Endothelial cell of umbilical vein (primary cell): Measurements from ENCODE around the gene TICAM2. TPM values are rescaled to one million over a fixed set of nuclear protein-coding genes. Genes with fewer than 3 reads are reported as not detected.

ENCODE experiments used
- BruUV-seq: library from RNA; stranded (reverse); fragments of 400-500 nt; replicated peaks from 2 replicates; lab custom pipeline; 2021; lab: Mats Ljungman, UMichigan
- CTCF ChIA-PET: fragments of 300-600, 350-600 bp; sonication (Branson Sonifier 250); formaldehyde crosslinking; loops from one replicate; lab custom pipeline; 2021; ENCODE audit warnings: antibody characterized with exemption, inconsistent platforms; lab: Charles Lee
- POLR2A ChIA-PET: fragments of 300-600, 350-600 bp; sonication (Branson Sonifier 250); formaldehyde crosslinking; loops from one replicate; lab custom pipeline; 2021; ENCODE audit warnings: antibody characterized with exemption, inconsistent platforms; lab: Charles Lee
- DNase-seq: peaks from one replicate; pipeline ENCODE4 v3.0.0-alpha.2; 2011; ENCODE audit warnings: low read depth, low spot score
- FAIRE-seq: peaks from 2 replicates; lab custom pipeline; 2011; peaks lifted over from hg19 to GRCh38; lab: Jason Lieb, UNC
- H2AFZ ChIP-seq: 2 replicates; pipeline ENCODE4 v1.6.0; 2012; ENCODE audit warnings: low read depth, low read length, control low read depth, inconsistent platforms
- H3K27ac ChIP-seq: 2 replicates; pipeline ENCODE4 v1.5.1; 2011; ENCODE audit warnings: low read depth, mild to moderate bottlenecking, control low read depth, low read length, moderate library complexity; ENCODE audit not compliant: insufficient read depth
- H3K27me3 ChIP-seq, 2 experiments: 2 replicates each; pipeline versions ENCODE4 v1.6.0 to v1.6.1; 2011; ENCODE audit warnings: low read length in 2 of 2, mixed read lengths in 1 of 2; ENCODE audit not compliant: control insufficient read depth in 2 of 2, insufficient read depth in 2 of 2
- H3K36me3 ChIP-seq, 2 experiments: 2 replicates in 1 of 2; 3 replicates in 1 of 2; pipeline ENCODE4 v1.5.1; 2011; ENCODE audit warnings: low read length in 2 of 2, mild to moderate bottlenecking in 1 of 2, moderate library complexity in 1 of 2; ENCODE audit not compliant: control insufficient read depth in 2 of 2, insufficient read depth in 2 of 2; ENCODE audit errors: extremely low read depth in 1 of 2
- H3K4me1 ChIP-seq: 3 replicates; pipeline ENCODE4 v1.5.1; 2011; ENCODE audit warnings: mild to moderate bottlenecking, low read length; ENCODE audit not compliant: control insufficient read depth, insufficient read depth; ENCODE audit errors: extremely low read depth
- H3K4me2 ChIP-seq: 2 replicates; pipeline ENCODE4 v1.6.1; 2011; ENCODE audit warnings: low read length, control low read depth, mixed read lengths; ENCODE audit not compliant: insufficient read depth
- H3K4me3 ChIP-seq, 3 experiments: fragments of 200-600 bp in 1 of 3; sonication (generic), shearing (Covaris generic) in 1 of 3; replicated peaks in 1 of 3; 2 replicates each; pipeline ENCODE4 v1.5.1; 2011 to 2016; ENCODE audit warnings: control low read depth in 3 of 3, low read length in 3 of 3, mild to moderate bottlenecking in 2 of 3, inconsistent platforms in 1 of 3, low read depth in 1 of 3, moderate library complexity in 1 of 3; ENCODE audit not compliant: insufficient read depth in 1 of 3
- H3K79me2 ChIP-seq: 2 replicates; pipeline ENCODE4 v1.6.0; 2012; ENCODE audit warnings: low read length, inconsistent platforms; ENCODE audit not compliant: control insufficient read depth, insufficient read depth
- H3K9ac ChIP-seq: replicated peaks from 2 replicates; pipeline ENCODE3; 2011; ENCODE audit warnings: low read length, control low read depth; ENCODE audit not compliant: insufficient read depth; ENCODE audit errors: extremely low read depth
- H3K9me1 ChIP-seq: replicated peaks from 3 replicates; pipeline ENCODE4 v1.6.0; 2011; ENCODE audit warnings: mild to moderate bottlenecking, low read length; ENCODE audit not compliant: control insufficient read depth, insufficient read depth; ENCODE audit errors: extremely low read depth
- H3K9me3 ChIP-seq: replicated peaks from 2 replicates; pipeline ENCODE4 v1.5.1; 2012; ENCODE audit warnings: low read length, inconsistent platforms; ENCODE audit not compliant: control insufficient read depth, insufficient read depth
- H4K20me1 ChIP-seq: replicated peaks from 2 replicates; pipeline ENCODE3; 2011; ENCODE audit warnings: mild to moderate bottlenecking, low read length; ENCODE audit not compliant: control insufficient read depth, insufficient read depth; ENCODE audit errors: extremely low read depth
- CTCF ChIP-seq, 2 donors: IDR thresholded peaks; 1 replicate in 1 of 2; 2 replicates in 1 of 2; pipeline ENCODE4 v1.5.1; 2011; ENCODE audit warnings: low read length in 2 of 2, mild to moderate bottlenecking in 2 of 2, moderate library complexity in 2 of 2, control low read depth in 1 of 2, inconsistent platforms in 1 of 2, low read depth in 1 of 2; ENCODE audit not compliant: insufficient read depth in 1 of 2; ENCODE audit errors: extremely low read depth in 1 of 2
- EZH2 ChIP-seq: IDR thresholded peaks from 2 replicates; pipeline ENCODE4 v1.6.1; 2012; ENCODE audit warnings: borderline replicate concordance, low read depth, mild to moderate bottlenecking, moderate library complexity, low read length, inconsistent platforms; ENCODE audit not compliant: severe bottlenecking
- FOS ChIP-seq: IDR thresholded peaks from 2 replicates; pipeline ENCODE4 v1.6.1; 2011; ENCODE audit warnings: mild to moderate bottlenecking, low read length, moderate library complexity, borderline replicate concordance; ENCODE audit not compliant: insufficient read depth
- GATA2 ChIP-seq: IDR thresholded peaks from 2 replicates; pipeline ENCODE4 v1.7.0; 2011; ENCODE audit warnings: low read depth, mild to moderate bottlenecking, moderate library complexity, mixed read lengths, low read length; ENCODE audit not compliant: insufficient read length, insufficient read depth
- JUN ChIP-seq: IDR thresholded peaks from 2 replicates; pipeline ENCODE4 v1.6.1; 2011; ENCODE audit warnings: borderline replicate concordance, low read depth; ENCODE audit not compliant: insufficient read length, insufficient read depth
- MAX ChIP-seq: IDR thresholded peaks from 2 replicates; pipeline ENCODE4 v1.6.1; 2011; ENCODE audit not compliant: insufficient read depth, insufficient read length
- MYC ChIP-seq: IDR thresholded peaks from one replicate; pipeline ENCODE4 v1.6.1; 2011; ENCODE audit warnings: mild to moderate bottlenecking, low read depth, low read length
- POLR2A ChIP-seq: IDR thresholded peaks from 2 replicates; pipeline ENCODE4 v1.6.1; 2012; ENCODE audit warnings: low read depth, mild to moderate bottlenecking, control low read depth, low read length
- POLR2AphosphoS5 ChIP-seq: IDR thresholded peaks from 2 replicates; pipeline ENCODE4 v1.6.1; 2012; ENCODE audit warnings: low read depth, mild to moderate bottlenecking, control low read depth, low read length, moderate library complexity; ENCODE audit not compliant: insufficient read depth
- dilution Hi-C: fragments of 300-500 bp; cut with MboI; formaldehyde crosslinking; loops from one replicate; pipeline ENCODE4 v1.15.0; 2019; ENCODE audit warnings: low sequenced_read_pairs; ENCODE audit not compliant: extremely low pct_ligation_motif_present
- intact Hi-C: fragments of 100-400 bp; cut with micrococcal nuclease; formaldehyde crosslinking; loops from one replicate; pipeline ENCODE4 v1.10.0; 2022
- polyA plus RNA-seq, 4 experiments: library from polyadenylated mRNA; depleted of rRNA in 3 of 4; stranded (reverse) in 3 of 4; unstranded in 1 of 4; fragments of >200 nt; gene quantifications; 2 replicates each; pipeline versions ENCODE4 v1.2.1 to v1.2.3, GENCODE V29; 2011 to 2012; ENCODE audit warnings: missing spikeins in 1 of 4
- total RNA-seq: library from RNA; stranded (reverse); gene quantifications from 2 replicates; pipeline ENCODE4 v1.2.3, GENCODE V29; 2021

Gene TICAM2
- total and polyA plus RNA-seq, 2 donors (not counting 3 experiments of a cell fraction or from before 2014, with no cell fraction given), result 0.18 to 3.5 TPM

- Histone ChIP-seq H2AFZ (peak within 1 kb of the TSS; percentile 84), H3K27me3 (no peaks in the 10 kb centered on the region), H4K20me1 (no peaks in the 10 kb centered on the region), H3K27ac (peak within 1 kb of the TSS; percentile 83), H3K79me2 (peaks cover 49% of the 10 kb centered on the region), H3K4me2 (peak within 1 kb of the TSS; percentile 98), H3K9me1 (peaks cover 2% of the 10 kb centered on the region), H3K9ac (peak within 1 kb of the TSS; percentile 93), H3K9me3 (no peaks in the 10 kb centered on the region), H3K36me3 (no peaks in the 10 kb centered on the region), H3K4me3 (peak within 1 kb of the TSS; percentile 86 to 98 (median 90)), H3K4me1 (peaks cover 30% of the 10 kb centered on the region)
- ChIA-PET CTCF (interaction anchor here (0.7 to 3.7 kb wide), 6 partner anchors 9 to 317 kb away, joined by 3 to 18 read pairs (median 4); no protein-coding TSS in a partner anchor), POLR2A (no interaction called here)
- DNase-seq (peak; percentile 99), FAIRE-seq (peak; percentile 92)
- dilution Hi-C loops (no loop called here), intact Hi-C loops (loop anchor here (1.0 to 5.0 kb wide), 4 partner anchors 23 to 407 kb away; partner anchors contain the start of genes ARL14EPL, FEM1C and TICAM2)
- TF ChIP-seq MAX, result peak; percentile 72
- no peak for TF ChIP-seq GATA2
- TF ChIP-seq FOS, result peak; percentile 24
- TF ChIP-seq JUN, result no peak
- peak; percentile 95 for TF ChIP-seq POLR2AphosphoS5
- peak; percentile 96 for TF ChIP-seq POLR2A
- no peak for TF ChIP-seq CTCF (IDR thresholded peaks at IDR 0.05; ENCODE audit: extremely low read depth in 1 of 2, insufficient read depth in 1 of 2, low read depth in 1 of 2, low read length in 2 of 2)
- peak; percentile 78 for TF ChIP-seq MYC
- TF ChIP-seq EZH2, result no peak
- BruUV-seq, result TSS peak; percentile 51
Measured at GRCh38 chr5:115625579-115626444, 23.5 kb upstream of the TICAM2 start, which contains the start of gene TMED7. TMED7 (minus strand) TSS chr5:115626036; CDS start chr5:115625792, 244 bp downstream.
